CD14-positive monocyte (primary cell): Measurements from ENCODE around the gene MALRD1. TPM values are rescaled to one million over a fixed set of nuclear protein-coding genes. Genes with fewer than 3 reads are reported as not detected.

Experiments used
- DNase-seq, 3 donors: peaks; one replicate each; pipeline ENCODE4 v3.0.0-alpha.2; 2011 to 2022
- H2AFZ ChIP-seq: 2 replicates; pipeline ENCODE4 v1.6.0; 2012; ENCODE audit warnings: mild to moderate bottlenecking, low read depth, low read length, inconsistent platforms; ENCODE audit not compliant: insufficient read depth, poor library complexity, severe bottlenecking
- H3K27ac ChIP-seq, 2 donors: 1 replicate in 1 of 2; 2 replicates in 1 of 2; pipeline ENCODE4 v1.5.1; 2012 to 2013; ENCODE audit warnings: low read length in 2 of 2, control low read depth in 1 of 2, inconsistent platforms in 1 of 2, low read depth in 1 of 2, mild to moderate bottlenecking in 1 of 2
- H3K27me3 ChIP-seq, 2 donors: one replicate each; pipeline versions ENCODE4 v1.6.0 to v1.6.1; 2011 to 2013; ENCODE audit warnings: low read length in 2 of 2; ENCODE audit not compliant: control insufficient read depth in 2 of 2, insufficient read depth in 2 of 2
- H3K36me3 ChIP-seq, 2 donors: replicated peaks in 1 of 2; 1 replicate in 1 of 2; 2 replicates in 1 of 2; pipeline versions ENCODE4 v1.5.1 to v1.6.1; 2012 to 2013; ENCODE audit warnings: low read length in 2 of 2, control low read depth in 1 of 2, inconsistent platforms in 1 of 2, mild to moderate bottlenecking in 1 of 2; ENCODE audit not compliant: insufficient read depth in 2 of 2, control insufficient read depth in 1 of 2
- H3K4me1 ChIP-seq, 2 donors: 1 replicate in 1 of 2; 2 replicates in 1 of 2; pipeline versions ENCODE4 v1.5.1 to v1.6.1; 2012 to 2013; ENCODE audit warnings: low read length in 2 of 2, control low read depth in 1 of 2, inconsistent platforms in 1 of 2, mild to moderate bottlenecking in 1 of 2, moderate library complexity in 1 of 2; ENCODE audit not compliant: insufficient read depth in 2 of 2, control insufficient read depth in 1 of 2
- H3K4me2 ChIP-seq: replicated peaks from 2 replicates; pipeline ENCODE3; 2012; ENCODE audit warnings: low read length, moderate library complexity, mild to moderate bottlenecking; ENCODE audit not compliant: poor library complexity, severe bottlenecking; ENCODE audit errors: extremely low read depth
- H3K4me3 ChIP-seq, 3 experiments: fragments of 200-600 bp in 1 of 3; sonication (generic) in 1 of 3; replicated peaks in 1 of 3; 1 replicate in 2 of 3; 2 replicates in 1 of 3; pipeline ENCODE4 v1.5.1; 2011 to 2013; ENCODE audit warnings: low read length in 3 of 3, mild to moderate bottlenecking in 3 of 3, control low read depth in 2 of 3, low read depth in 2 of 3, inconsistent platforms in 1 of 3, moderate library complexity in 1 of 3
- H3K79me2 ChIP-seq: 2 replicates; pipeline ENCODE4 v1.6.0; 2012; ENCODE audit warnings: mild to moderate bottlenecking, control low read depth, inconsistent platforms, low read length, moderate library complexity; ENCODE audit not compliant: insufficient read depth
- H3K9ac ChIP-seq: 2 replicates; pipeline ENCODE4 v1.6.0; 2017; ENCODE audit warnings: low read length, mild to moderate bottlenecking; ENCODE audit not compliant: insufficient read depth, poor library complexity, severe bottlenecking
- H3K9me3 ChIP-seq, 2 donors: replicated peaks in 1 of 2; 1 replicate in 1 of 2; 2 replicates in 1 of 2; pipeline versions ENCODE4 v1.5.1 to v1.6.1; 2012 to 2013; ENCODE audit warnings: low read length in 2 of 2, control low read depth in 1 of 2; ENCODE audit not compliant: control insufficient read depth in 1 of 2, insufficient read depth in 1 of 2
- H4K20me1 ChIP-seq: 2 replicates; pipeline ENCODE4 v1.6.0; 2012; ENCODE audit warnings: mild to moderate bottlenecking, low read length, control low read depth, moderate library complexity; ENCODE audit not compliant: insufficient read depth
- H3K27ac Mint-ChIP-seq, 7 donors: one replicate each; pipeline ENCODE4 v1.8.0; 2020; ENCODE audit warnings: mild to moderate bottlenecking in 7 of 7, mixed read lengths in 7 of 7, moderate library complexity in 6 of 7, inconsistent platforms in 2 of 7
- H3K27me3 Mint-ChIP-seq, 3 donors: one replicate each; pipeline ENCODE4 v1.8.0; 2021 to 2022; ENCODE audit warnings: low read depth in 3 of 3, mild to moderate bottlenecking in 3 of 3, mixed read lengths in 3 of 3, moderate library complexity in 3 of 3, inconsistent platforms in 1 of 3
- H3K36me3 Mint-ChIP-seq, 2 donors: one replicate each; pipeline ENCODE4 v1.8.0; 2020; ENCODE audit warnings: mixed read lengths in 2 of 2, inconsistent platforms in 1 of 2, mild to moderate bottlenecking in 1 of 2
- H3K4me1 Mint-ChIP-seq: one replicate; pipeline ENCODE4 v1.8.0; 2020; ENCODE audit warnings: mild to moderate bottlenecking, mixed read lengths
- H3K4me3 Mint-ChIP-seq, 2 donors: one replicate each; pipeline ENCODE4 v1.8.0; 2020; ENCODE audit warnings: mild to moderate bottlenecking in 2 of 2, mixed read lengths in 2 of 2, moderate library complexity in 1 of 2
- H3K9me3 Mint-ChIP-seq, 7 donors: one replicate each; pipeline ENCODE4 v1.8.0; 2020 to 2022; ENCODE audit warnings: mixed read lengths in 7 of 7, mild to moderate bottlenecking in 6 of 7, moderate library complexity in 6 of 7, inconsistent platforms in 2 of 7
- WGBS: methylation state at CpG from one replicate; pipeline ENCODE4 v1.1.5; 2013; ENCODE audit warnings: missing lambda C conversion rate; ENCODE audit not compliant: insufficient coverage; 5-methylcytosine and 5-hydroxymethylcytosine counted together
- intact Hi-C, 2 donors: fragments of 100-400 bp; cut with micrococcal nuclease; formaldehyde crosslinking; loops; one replicate each; pipeline versions ENCODE4 v1.15.0 to v1.15.1; 2023
- polyA plus RNA-seq, 3 donors: library from polyadenylated mRNA; depleted of rRNA in 1 of 3; unstranded in 2 of 3; stranded (reverse) in 1 of 3; fragments of 300-500 nt in 2 of 3; fragments of >200 nt in 1 of 3; fragmentation: Illumina TruSeq in 2 of 3; gene quantifications; 1 replicate in 2 of 3; 2 replicates in 1 of 3; pipeline ENCODE4 v1.2.3, GENCODE V29; 2012 to 2021
- TF ChIP-seq, protein P1 (sequence below): fragments of 200-600 bp; IDR thresholded peaks from one replicate; pipeline ENCODE4 v1.8.0; 2022; ENCODE audit warnings: antibody characterized with exemption, mild to moderate bottlenecking

The MALRD1 gene
- polyA plus RNA-seq, 3 donors, result not detected

DNA sequence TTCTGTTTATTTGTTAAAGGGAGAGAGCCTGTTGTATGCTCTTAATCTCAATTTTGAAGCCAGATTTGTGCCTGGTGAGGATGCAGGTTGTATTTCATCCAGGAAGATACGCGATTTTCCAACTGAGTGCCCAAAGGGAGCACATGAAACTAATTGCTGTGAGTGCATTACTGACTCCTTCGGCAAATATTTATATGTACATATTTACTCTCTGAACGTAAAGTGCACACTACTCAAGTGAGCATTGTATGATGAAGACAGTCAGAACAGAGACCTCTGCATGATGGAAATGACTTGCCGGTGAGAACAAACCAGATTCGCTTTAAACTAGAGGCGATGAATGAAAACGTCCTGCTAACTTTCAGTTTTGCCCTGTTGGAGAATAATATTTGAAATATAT is 130.1 kb downstream of the MALRD1 start:
- Mint-ChIP-seq H3K36me3 (no peaks in the 10 kb centered on the region), H3K27me3 (peaks cover 0 to 3% (median 0%) of the 10 kb centered on the region in 3 donors), H3K9me3 (peaks cover 0 to 4% (median 2%) of the 10 kb centered on the region in 7 donors), H3K4me3 (no peak overlapping the region), H3K27ac (no peak overlapping the region), H3K4me1 (no peaks in the 10 kb centered on the region)
- DNase-seq, result no peak
- H3K4me1 ChIP-seq, result no peaks in the 10 kb centered on the region
- no peak overlapping the region for H3K4me3 ChIP-seq
- no peak overlapping the region for H3K9ac ChIP-seq
- H3K27me3 ChIP-seq, result no peaks in the 10 kb centered on the region
- no peak overlapping the region for H3K4me2 ChIP-seq
- intact Hi-C loops, result no loop called here
- no peaks in the 10 kb centered on the region for H3K36me3 ChIP-seq
- no peak overlapping the region for H2AFZ ChIP-seq
- no peaks in the 10 kb centered on the region for H4K20me1 ChIP-seq
- WGBS, result 92% methylated on average over 8 of the region's 8 CpGs
- no peak overlapping the region for H3K27ac ChIP-seq
- TF ChIP-seq, protein P1, sequence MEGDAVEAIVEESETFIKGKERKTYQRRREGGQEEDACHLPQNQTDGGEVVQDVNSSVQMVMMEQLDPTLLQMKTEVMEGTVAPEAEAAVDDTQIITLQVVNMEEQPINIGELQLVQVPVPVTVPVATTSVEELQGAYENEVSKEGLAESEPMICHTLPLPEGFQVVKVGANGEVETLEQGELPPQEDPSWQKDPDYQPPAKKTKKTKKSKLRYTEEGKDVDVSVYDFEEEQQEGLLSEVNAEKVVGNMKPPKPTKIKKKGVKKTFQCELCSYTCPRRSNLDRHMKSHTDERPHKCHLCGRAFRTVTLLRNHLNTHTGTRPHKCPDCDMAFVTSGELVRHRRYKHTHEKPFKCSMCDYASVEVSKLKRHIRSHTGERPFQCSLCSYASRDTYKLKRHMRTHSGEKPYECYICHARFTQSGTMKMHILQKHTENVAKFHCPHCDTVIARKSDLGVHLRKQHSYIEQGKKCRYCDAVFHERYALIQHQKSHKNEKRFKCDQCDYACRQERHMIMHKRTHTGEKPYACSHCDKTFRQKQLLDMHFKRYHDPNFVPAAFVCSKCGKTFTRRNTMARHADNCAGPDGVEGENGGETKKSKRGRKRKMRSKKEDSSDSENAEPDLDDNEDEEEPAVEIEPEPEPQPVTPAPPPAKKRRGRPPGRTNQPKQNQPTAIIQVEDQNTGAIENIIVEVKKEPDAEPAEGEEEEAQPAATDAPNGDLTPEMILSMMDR, result no peak
- no peaks in the 10 kb centered on the region for H3K9me3 ChIP-seq
- no peaks in the 10 kb centered on the region for H3K79me2 ChIP-seq

DNA sequence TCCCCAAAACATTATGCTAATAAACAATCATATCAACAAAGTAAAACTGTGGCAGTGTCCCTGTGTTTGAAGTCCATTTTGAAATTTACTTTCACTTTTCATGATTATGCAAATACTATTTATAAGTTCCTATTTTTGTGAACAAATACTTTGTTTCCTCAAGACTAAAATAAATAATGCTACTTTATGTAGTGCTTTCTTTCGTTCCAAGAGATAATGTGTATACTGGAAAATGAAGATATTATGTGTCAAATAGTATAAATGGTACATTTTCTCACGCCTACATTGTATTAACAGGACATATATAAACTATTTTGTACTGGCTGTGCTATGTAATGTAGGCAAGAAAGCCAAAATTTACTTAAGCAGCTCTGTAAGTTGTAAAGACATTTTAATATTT is 136.3 kb downstream of the MALRD1 start:
- Histone ChIP-seq H3K79me2 (no peaks in the 10 kb centered on the region), H3K4me3 (no peak overlapping the region), H2AFZ (no peak overlapping the region), H3K36me3 (no peaks in the 10 kb centered on the region), H3K27me3 (no peaks in the 10 kb centered on the region), H4K20me1 (no peaks in the 10 kb centered on the region), H3K9me3 (no peaks in the 10 kb centered on the region), H3K27ac (no peak overlapping the region), H3K4me2 (no peak overlapping the region), H3K4me1 (no peaks in the 10 kb centered on the region), H3K9ac (no peak overlapping the region)
- no peak for DNase-seq
- Mint-ChIP-seq H3K36me3 (no peaks in the 10 kb centered on the region), H3K27ac (no peak overlapping the region), H3K4me1 (no peaks in the 10 kb centered on the region), H3K4me3 (no peak overlapping the region), H3K27me3 (peaks cover 0 to 3% (median 0%) of the 10 kb centered on the region in 3 donors), H3K9me3 (peaks cover 0 to 12% (median 3%) of the 10 kb centered on the region in 7 donors)
- TF ChIP-seq, protein P1, result no peak
- intact Hi-C loops, result no loop called here
- no CpG with 5 or more reads among the region's 2 CpGs for WGBS
